Activated T-helper 2 cell treated with anti-CD3 and anti-CD28 coated beads, Interferon-gamma antibody, Interleukin-2, Interleukin-4, amounts not matched to agents 10 μg/mL and 5 μg/mL and 100 μg/mL, durations not matched to agents 14 hours and 24 hours and 36 hours (primary cell): ENCODE measurements around the gene THAP3. TPM values are rescaled to one million over a fixed set of nuclear protein-coding genes. Genes with fewer than 3 reads are reported as not detected.
"Not testable (repeated sequence)": the region's sequence is repeated elsewhere in the genome, so short reads cannot be mapped to it uniquely, and the experiment has no call there.

ENCODE experiments used
- DNase-seq: peaks from one replicate; pipeline ENCODE4 v3.0.0; 2021; ENCODE audit warnings: low spot score
- H3K27ac Mint-ChIP-seq: one replicate; pipeline ENCODE4 v1.8.0; 2021; ENCODE audit warnings: mixed read lengths
- H3K27me3 Mint-ChIP-seq: one replicate; pipeline ENCODE4 v1.8.0; 2021; ENCODE audit warnings: low read depth, mixed read lengths
- H3K36me3 Mint-ChIP-seq: one replicate; pipeline ENCODE4 v1.8.0; 2021; ENCODE audit warnings: low read depth, mixed read lengths
- H3K4me1 Mint-ChIP-seq: one replicate; pipeline ENCODE4 v1.8.0; 2021; ENCODE audit warnings: low read depth, mixed read lengths
- H3K4me3 Mint-ChIP-seq: one replicate; pipeline ENCODE4 v1.8.0; 2021; ENCODE audit warnings: low read depth, mild to moderate bottlenecking, moderate library complexity, mixed read lengths
- H3K9me3 Mint-ChIP-seq: one replicate; pipeline ENCODE4 v1.8.0; 2021; ENCODE audit warnings: mixed read lengths
- intact Hi-C: fragments of 100-400 bp; cut with micrococcal nuclease; formaldehyde crosslinking; loops from one replicate; pipeline ENCODE4 v1.15.1; 2023
- total RNA-seq: library from RNA; stranded (reverse); gene quantifications from 2 replicates; pipeline ENCODE4 v1.2.3, GENCODE V29; 2022

The THAP3 gene
- total RNA-seq, 1 donor from 2014 or later = 23.2 TPM

- intact Hi-C loops, H3K27me3 Mint-ChIP-seq, H3K9me3 Mint-ChIP-seq, H3K27ac Mint-ChIP-seq, H3K4me3 Mint-ChIP-seq, H3K4me1 Mint-ChIP-seq, DNase-seq: not testable (repeated sequence)
- peaks cover 64% of the 10 kb centered on the region for H3K36me3 Mint-ChIP-seq
Observed at GRCh38 chr1:6636778-6637177, 12.1 kb downstream of the THAP3 start.

DNA sequence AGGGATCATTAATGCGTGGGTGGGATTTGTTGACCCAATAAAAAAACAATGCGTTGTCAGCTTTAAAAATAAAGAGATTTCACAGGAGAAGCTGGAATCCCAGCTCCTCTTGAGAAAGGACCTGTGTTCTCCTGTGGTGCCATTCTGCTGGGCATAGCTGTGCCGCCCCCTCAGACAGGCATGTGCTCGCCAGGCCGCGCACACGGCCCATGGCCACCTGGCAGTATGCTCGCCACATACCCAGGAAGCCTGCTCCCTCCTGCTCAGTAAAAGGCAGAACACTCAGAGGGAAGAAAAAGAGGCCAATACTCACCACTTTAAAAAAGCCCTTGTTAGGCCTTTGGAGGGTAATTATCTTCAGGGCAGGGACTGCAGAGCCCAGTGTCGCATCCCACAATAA, 13.1 kb downstream of the THAP3 start:
- H3K9me3 Mint-ChIP-seq = no peaks in the 10 kb centered on the region
- H3K27me3 Mint-ChIP-seq = no peaks in the 10 kb centered on the region
- H3K4me1 Mint-ChIP-seq = no peaks in the 10 kb centered on the region
- DNase-seq = no peak
- intact Hi-C loops = no loop called here
- peaks cover 71% of the 10 kb centered on the region for H3K36me3 Mint-ChIP-seq
- no peak overlapping the region for H3K27ac Mint-ChIP-seq
- no peak overlapping the region for H3K4me3 Mint-ChIP-seq

- Mint-ChIP-seq H3K27ac (no peak overlapping the region), H3K36me3 (peaks cover 71% of the 10 kb centered on the region), H3K27me3 (no peaks in the 10 kb centered on the region), H3K4me1 (no peaks in the 10 kb centered on the region), H3K4me3 (no peak overlapping the region), H3K9me3 (no peaks in the 10 kb centered on the region)
- no peak for DNase-seq
- intact Hi-C loops = no loop called here
Observed at GRCh38 chr1:6638226-6638625, 13.6 kb downstream of the THAP3 start.

GRCh38 chr1:6640867-6641266, 16.2 kb downstream of the THAP3 start:
- H3K27ac Mint-ChIP-seq, H3K9me3 Mint-ChIP-seq, DNase-seq, intact Hi-C loops, H3K4me1 Mint-ChIP-seq, H3K27me3 Mint-ChIP-seq, H3K4me3 Mint-ChIP-seq: not testable (repeated sequence)
- peaks cover 58% of the 10 kb centered on the region for H3K36me3 Mint-ChIP-seq

DNA sequence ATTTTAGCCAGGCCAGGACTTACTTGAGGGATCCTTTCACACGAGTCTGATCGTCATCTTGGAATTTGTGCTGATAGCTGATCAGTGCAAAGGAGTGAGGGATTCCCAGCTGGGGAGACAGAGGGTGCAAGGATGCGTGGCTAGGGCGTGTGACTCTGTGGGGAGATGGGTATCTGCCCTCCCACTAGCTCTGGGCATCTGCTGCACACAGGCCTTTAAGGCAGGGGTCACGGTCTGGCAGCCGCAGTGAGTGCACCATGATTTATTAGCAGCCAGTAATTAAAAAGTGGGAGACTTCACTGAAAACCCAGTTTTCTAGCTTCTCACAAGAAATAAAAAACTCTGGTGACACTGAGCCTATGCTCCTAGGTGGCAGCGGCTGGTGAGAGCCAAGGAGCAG, 20.4 kb downstream of the THAP3 start:
- H3K27ac Mint-ChIP-seq = no peak overlapping the region
- no peaks in the 10 kb centered on the region for H3K27me3 Mint-ChIP-seq
- intact Hi-C loops = no loop called here
- H3K9me3 Mint-ChIP-seq = no peaks in the 10 kb centered on the region
- H3K4me1 Mint-ChIP-seq = no peaks in the 10 kb centered on the region
- peaks cover 33% of the 10 kb centered on the region for H3K36me3 Mint-ChIP-seq
- H3K4me3 Mint-ChIP-seq = no peak overlapping the region
- DNase-seq = no peak

DNA sequence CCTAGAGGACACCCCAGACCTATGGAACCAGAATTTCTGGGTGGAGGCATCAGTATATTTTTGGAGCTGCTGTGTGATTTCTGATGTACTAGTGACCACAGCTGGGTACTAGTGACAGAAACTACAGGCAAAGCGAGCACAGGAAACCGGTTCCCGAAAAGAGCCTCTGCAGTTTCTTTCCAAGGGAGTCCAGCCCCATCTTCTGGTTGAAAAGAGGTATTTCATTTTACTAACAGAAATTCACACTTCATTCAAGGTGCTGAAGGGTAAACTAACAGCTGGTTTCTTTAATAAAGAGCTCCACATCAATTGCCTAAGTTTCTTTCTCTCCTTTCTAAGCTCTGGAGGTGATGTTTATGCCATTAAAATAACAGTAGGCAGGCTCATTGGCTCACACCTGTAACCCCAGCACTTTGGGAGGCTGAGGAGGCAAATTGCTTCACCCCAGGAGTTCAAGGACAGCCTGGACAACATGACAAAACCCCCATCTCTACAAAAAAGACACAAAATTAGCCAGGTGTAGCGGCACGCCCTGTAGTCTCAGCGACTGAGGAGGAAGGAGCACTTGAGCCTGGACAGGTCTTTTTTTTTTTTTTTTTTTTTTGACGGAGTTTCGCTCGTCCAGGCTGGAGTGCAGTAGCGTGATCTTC, 22.0 kb downstream of the THAP3 start:
- Mint-ChIP-seq H3K4me3 (no peak overlapping the region), H3K4me1 (no peaks in the 10 kb centered on the region), H3K27me3 (no peaks in the 10 kb centered on the region), H3K9me3 (no peaks in the 10 kb centered on the region), H3K27ac (no peak overlapping the region), H3K36me3 (peaks cover 25% of the 10 kb centered on the region)
- intact Hi-C loops = loop anchor here (1.0 kb wide), 1 partner anchor 160 kb away; no protein-coding TSS in a partner anchor
- DNase-seq = no peak

GRCh38 chr1:6648556-6648955, 23.9 kb downstream of the THAP3 start:
- Mint-ChIP-seq H3K4me1 (no peaks in the 10 kb centered on the region), H3K27ac (no peak overlapping the region), H3K36me3 (peaks cover 24% of the 10 kb centered on the region), H3K4me3 (no peak overlapping the region), H3K9me3 (no peaks in the 10 kb centered on the region), H3K27me3 (no peaks in the 10 kb centered on the region)
- intact Hi-C loops = no loop called here
- no peak for DNase-seq

- Mint-ChIP-seq H3K36me3 (peaks cover 20% of the 10 kb centered on the region), H3K4me3 (no peak overlapping the region), H3K27me3 (no peaks in the 10 kb centered on the region), H3K27ac (no peak overlapping the region), H3K4me1 (no peaks in the 10 kb centered on the region), H3K9me3 (no peaks in the 10 kb centered on the region)
- no peak for DNase-seq
- intact Hi-C loops = no loop called here
Observed at GRCh38 chr1:6651909-6652308, 27.2 kb downstream of the THAP3 start.

DNA sequence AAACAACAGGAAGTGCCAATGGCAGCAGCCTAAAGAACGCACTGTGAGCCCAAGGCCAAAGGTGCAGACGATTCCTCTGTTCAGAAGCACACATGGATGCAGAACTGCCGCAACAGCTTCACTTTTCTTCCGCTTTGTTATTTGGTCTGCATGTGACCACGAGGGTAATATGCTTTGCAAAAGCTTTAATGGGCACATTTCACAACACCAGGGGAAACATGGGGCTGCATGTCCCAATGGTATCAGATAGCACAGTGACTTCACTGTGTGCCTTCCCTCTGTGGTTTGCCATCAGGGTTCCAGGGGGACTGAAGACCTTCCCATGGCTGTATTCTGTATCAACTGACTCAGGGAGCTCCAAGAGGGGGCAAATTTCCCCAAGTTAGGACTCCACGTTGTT, 28.3 kb downstream of the THAP3 start:
- no peak for DNase-seq
- H3K4me1 Mint-ChIP-seq = no peaks in the 10 kb centered on the region
- no peaks in the 10 kb centered on the region for H3K27me3 Mint-ChIP-seq
- H3K36me3 Mint-ChIP-seq = peaks cover 23% of the 10 kb centered on the region
- no peak overlapping the region for H3K4me3 Mint-ChIP-seq
- intact Hi-C loops = no loop called here
- no peak overlapping the region for H3K27ac Mint-ChIP-seq
- no peaks in the 10 kb centered on the region for H3K9me3 Mint-ChIP-seq

GRCh38 chr1:6653436-6654290, 29.0 kb downstream of the THAP3 start:
- no peak for DNase-seq
- no peaks in the 10 kb centered on the region for H3K27me3 Mint-ChIP-seq
- H3K36me3 Mint-ChIP-seq = peaks cover 25% of the 10 kb centered on the region
- no peak overlapping the region for H3K4me3 Mint-ChIP-seq
- intact Hi-C loops = no loop called here
- no peak overlapping the region for H3K27ac Mint-ChIP-seq
- H3K4me1 Mint-ChIP-seq = no peaks in the 10 kb centered on the region
- H3K9me3 Mint-ChIP-seq = no peaks in the 10 kb centered on the region

GRCh38 chr1:6657138-6657537, 32.5 kb downstream of the THAP3 start:
- peaks cover 18% of the 10 kb centered on the region for H3K36me3 Mint-ChIP-seq
- no peaks in the 10 kb centered on the region for H3K27me3 Mint-ChIP-seq
- no peak overlapping the region for H3K27ac Mint-ChIP-seq
- DNase-seq = no peak
- H3K9me3 Mint-ChIP-seq = no peaks in the 10 kb centered on the region
- H3K4me1 Mint-ChIP-seq = no peaks in the 10 kb centered on the region
- intact Hi-C loops = no loop called here
- no peak overlapping the region for H3K4me3 Mint-ChIP-seq

GRCh38 chr1:6658359-6659060, 33.8 kb downstream of the THAP3 start:
- Mint-ChIP-seq H3K36me3 (peaks cover 13% of the 10 kb centered on the region), H3K4me1 (no peaks in the 10 kb centered on the region), H3K27ac (no peak overlapping the region), H3K9me3 (no peaks in the 10 kb centered on the region), H3K4me3 (no peak overlapping the region), H3K27me3 (no peaks in the 10 kb centered on the region)
- intact Hi-C loops = no loop called here
- no peak for DNase-seq
